Thymus (tissue), 14 donors: ENCODE results near the gene NTS. TPM values are rescaled to one million over a fixed set of nuclear protein-coding genes. Genes with fewer than 3 reads are reported as not detected.

Experiments
- DNase-seq, 9 donors: peaks; one replicate each; pipeline ENCODE4 v3.0.0-alpha.2; 2013; ENCODE audit warnings: low spot score in 9 of 9, low read depth in 6 of 9, missing footprints in 1 of 9
- H3K27ac ChIP-seq, 2 donors: one replicate each; pipeline ENCODE4 v1.5.1; 2013; ENCODE audit warnings: control low read depth in 1 of 2, low read depth in 1 of 2, low read length in 1 of 2, mild to moderate bottlenecking in 1 of 2, moderate library complexity in 1 of 2
- H3K27me3 ChIP-seq, 2 donors: one replicate each; pipeline ENCODE4 v1.5.1; 2013; ENCODE audit warnings: low read length in 1 of 2; ENCODE audit not compliant: control insufficient read depth in 2 of 2, insufficient read depth in 1 of 2
- H3K36me3 ChIP-seq, 2 donors: one replicate each; pipeline ENCODE4 v1.5.1; 2013; ENCODE audit warnings: low read length in 1 of 2, mild to moderate bottlenecking in 1 of 2, moderate library complexity in 1 of 2; ENCODE audit not compliant: control insufficient read depth in 2 of 2, insufficient read depth in 2 of 2
- H3K4me1 ChIP-seq, 2 donors: one replicate each; pipeline ENCODE4 v1.5.1; 2013; ENCODE audit warnings: low read length in 2 of 2; ENCODE audit not compliant: control insufficient read depth in 2 of 2, insufficient read depth in 2 of 2
- H3K4me3 ChIP-seq, 2 donors: one replicate each; pipeline ENCODE4 v1.5.1; 2013; ENCODE audit warnings: low read length in 2 of 2, control low read depth in 1 of 2, mild to moderate bottlenecking in 1 of 2
- H3K9me3 ChIP-seq, 2 donors: one replicate each; pipeline ENCODE4 v1.5.1; 2013; ENCODE audit warnings: low read length in 1 of 2, mild to moderate bottlenecking in 1 of 2; ENCODE audit not compliant: control insufficient read depth in 2 of 2, insufficient read depth in 1 of 2
- WGBS: extraction: QIAGEN DNeasy Blood & Tissue Kit; methylation state at CpG from one replicate; pipeline ENCODE4 v1.1.7; 2013; 5-methylcytosine and 5-hydroxymethylcytosine counted together
- long read RNA-seq, 10 donors: transcript quantifications; one replicate each; lab custom pipeline, GENCODE V29; 2026
- polyA plus RNA-seq: library from polyadenylated mRNA; stranded (reverse); fragments of 200-250 nt; gene quantifications from one replicate; pipeline ENCODE4 v1.2.3, GENCODE V29; 2013
- total RNA-seq: library from RNA; stranded (reverse); fragments of 120-200 nt; gene quantifications from one replicate; pipeline ENCODE4 v1.2.4, GENCODE V29; 2013
- donor health status: healthy.

The NTS gene
- total RNA-seq (3.4 TPM), polyA plus RNA-seq (6.2 TPM)
- long read RNA-seq, donor 1 = 0 reads
- long read RNA-seq, donor 2 = 0 reads
- long read RNA-seq, donor 3, partial matches to known transcripts = 0 of 2 reads
- long read RNA-seq, donor 3, other reads (novel, unspliced or antisense) = 0 of 2 reads
- long read RNA-seq, donor 4, partial matches to known transcripts = 0 of 3 reads
- long read RNA-seq, donor 4, other reads (novel, unspliced or antisense) = 0 of 3 reads
- long read RNA-seq, donor 5, transcript NTS-201 (4 exons, 1,237 nt) = major isoform, 7 of 7 reads
- long read RNA-seq, donor 5, partial matches to known transcripts = 0 of 7 reads
- long read RNA-seq, donor 5, other reads (novel, unspliced or antisense) = 0 of 7 reads
- long read RNA-seq, donor 6, partial matches to known transcripts = 0 of 3 reads
- long read RNA-seq, donor 6, other reads (novel, unspliced or antisense) = 0 of 3 reads
- long read RNA-seq, donor 7, partial matches to known transcripts = 0 of 1 reads
- long read RNA-seq, donor 7, other reads (novel, unspliced or antisense) = 0 of 1 reads
- long read RNA-seq, donor 8, transcript NTS-201 (4 exons, 1,237 nt) = major isoform, 13 of 16 reads
- long read RNA-seq, donor 8, partial matches to known transcripts = 0 of 16 reads
- long read RNA-seq, donor 8, other reads (novel, unspliced or antisense) = 0 of 16 reads
- long read RNA-seq, donor 9, partial matches to known transcripts = 0 of 1 reads
- long read RNA-seq, donor 9, other reads (novel, unspliced or antisense) = 0 of 1 reads
- long read RNA-seq, donor 10 = 0 reads

- Histone ChIP-seq H3K27ac (no peak within 1 kb of the TSS), H3K27me3 (no peaks in the 10 kb centered on the region), H3K4me1 (no peaks in the 10 kb centered on the region), H3K4me3 (no peak within 1 kb of the TSS), H3K9me3 (no peaks in the 10 kb centered on the region), H3K36me3 (no peaks in the 10 kb centered on the region)
- WGBS = 52% methylated on average over 3 of the region's 3 CpGs
- peak in 1 of 9 donors; percentile 9 for DNase-seq
Measured at GRCh38 chr12:85874031-85874461, at the start of gene NTS. Gene NTS, plus strand, starts transcription at chr12:85874295. Its CDS starts 109 bp downstream, at chr12:85874404.

GRCh38 chr12:85825746-85826145 is 48.3 kb upstream of the NTS start:
- no peak overlapping the region for H3K27ac ChIP-seq
- no peaks in the 10 kb centered on the region for H3K9me3 ChIP-seq
- DNase-seq = no peak
- H3K4me3 ChIP-seq = no peak overlapping the region
- no peaks in the 10 kb centered on the region for H3K4me1 ChIP-seq
- no peaks in the 10 kb centered on the region for H3K27me3 ChIP-seq
- H3K36me3 ChIP-seq = no peaks in the 10 kb centered on the region

- H3K4me1 ChIP-seq = no peaks in the 10 kb centered on the region
- 96% methylated on average over 1 of the region's 1 CpG for WGBS
- H3K27ac ChIP-seq = no peak overlapping the region
- no peak overlapping the region for H3K4me3 ChIP-seq
- H3K9me3 ChIP-seq = no peaks in the 10 kb centered on the region
- H3K36me3 ChIP-seq = no peaks in the 10 kb centered on the region
- no peaks in the 10 kb centered on the region for H3K27me3 ChIP-seq
- DNase-seq = no peak
Measured at GRCh38 chr12:85828576-85828975, 45.5 kb upstream of the NTS start.

- Histone ChIP-seq H3K9me3 (no peaks in the 10 kb centered on the region), H3K36me3 (no peaks in the 10 kb centered on the region), H3K27me3 (no peaks in the 10 kb centered on the region), H3K27ac (no peak overlapping the region), H3K4me3 (no peak overlapping the region), H3K4me1 (no peaks in the 10 kb centered on the region)
- WGBS = 94% methylated on average over 2 of the region's 2 CpGs
- no peak for DNase-seq
Measured at GRCh38 chr12:85829391-85829790, 44.7 kb upstream of the NTS start.

- no peak for DNase-seq
- 66% methylated on average over 2 of the region's 2 CpGs for WGBS
- Histone ChIP-seq H3K4me1 (no peaks in the 10 kb centered on the region), H3K27me3 (no peaks in the 10 kb centered on the region), H3K27ac (no peak overlapping the region), H3K36me3 (no peaks in the 10 kb centered on the region), H3K9me3 (no peaks in the 10 kb centered on the region), H3K4me3 (no peak overlapping the region)
Measured at GRCh38 chr12:85831327-85831990, 42.6 kb upstream of the NTS start.

- H3K27ac ChIP-seq = no peak overlapping the region
- no peak overlapping the region for H3K4me3 ChIP-seq
- no peak for DNase-seq
- no peaks in the 10 kb centered on the region for H3K36me3 ChIP-seq
- H3K4me1 ChIP-seq = no peaks in the 10 kb centered on the region
- H3K27me3 ChIP-seq = no peaks in the 10 kb centered on the region
- no peaks in the 10 kb centered on the region for H3K9me3 ChIP-seq
Measured at GRCh38 chr12:85833579-85833978, 40.5 kb upstream of the NTS start.

GRCh38 chr12:85834378-85834777 is 39.7 kb upstream of the NTS start:
- no peak for DNase-seq
- Histone ChIP-seq H3K27ac (no peak overlapping the region), H3K4me1 (no peaks in the 10 kb centered on the region), H3K4me3 (no peak overlapping the region), H3K9me3 (no peaks in the 10 kb centered on the region), H3K27me3 (no peaks in the 10 kb centered on the region), H3K36me3 (no peaks in the 10 kb centered on the region)
- 84% methylated on average over 2 of the region's 2 CpGs for WGBS

GRCh38 chr12:85835426-85836196 is 38.5 kb upstream of the NTS start:
- Histone ChIP-seq H3K4me1 (no peaks in the 10 kb centered on the region), H3K9me3 (no peaks in the 10 kb centered on the region), H3K4me3 (peak overlapping the region; percentile 27), H3K27me3 (no peaks in the 10 kb centered on the region), H3K27ac (peak overlapping the region; percentile 36 to 43), H3K36me3 (no peaks in the 10 kb centered on the region)
- 50% methylated on average over 4 of the region's 4 CpGs for WGBS
- DNase-seq = no peak
